ENCODE data around the gene PDE4B. TPM values are rescaled to one million over a fixed set of nuclear protein-coding genes. Genes with fewer than 3 reads are reported as not detected.
"Not testable (repeated sequence)": the region's sequence is repeated elsewhere in the genome, so short reads cannot be mapped to it uniquely, and the experiment has no call there.

Gene PDE4B
- total RNA-seq, 1 experiment from 2014 or later: 1.4 TPM

- Histone ChIP-seq H3K79me2 (ENCODE audit: low read length) (no peaks in the 10 kb centered on the region), H4K20me1 (ENCODE audit: low read length) (no peaks in the 10 kb centered on the region), H2AFZ (ENCODE audit: low read length) (no peak overlapping the region), H3K9me2 (replicated peaks; ENCODE audit: low read length) (no peaks in the 10 kb centered on the region), H3K36me3 (ENCODE audit: low read depth, low read length) (no peaks in the 10 kb centered on the region), H3K27ac (ENCODE audit: low read length) (no peak overlapping the region), H3K9ac (ENCODE audit: low read length) (no peak overlapping the region), H3F3A (ENCODE audit: low read length, unreplicated experiment) (no peaks in the 10 kb centered on the region), H3K4me1 (ENCODE audit: insufficient read depth, low read length) (no peaks in the 10 kb centered on the region), H3K4me2 (ENCODE audit: low read length) (no peak overlapping the region), H3K27me3 (ENCODE audit: low read length) (peaks cover 5% of the 10 kb centered on the region; the same call in 1 of the 2 replicates), H3K9me3 (ENCODE audit: low read length) (no peaks in the 10 kb centered on the region), H3K4me3 (ENCODE audit: low read length) (no peak overlapping the region)
- POLR2A ChIA-PET (ENCODE audit: unreplicated experiment): no interaction called here
- intact Hi-C loops (cut with micrococcal nuclease): loop anchor here (10.0 kb wide), 1 partner anchor 759 kb away; no protein-coding TSS in a partner anchor
- no peak for DNase-seq
- ATAC-seq: no peak
- no peak for TF ChIP-seq EZH2 (IDR thresholded peaks at IDR 0.05; ENCODE audit: low read length, unreplicated experiment)
- TF ChIP-seq EZH2phosphoT487 (IDR thresholded peaks at IDR 0.05; ENCODE audit: borderline replicate concordance, low read length): no peak
- TF ChIP-seq, protein P1, sequence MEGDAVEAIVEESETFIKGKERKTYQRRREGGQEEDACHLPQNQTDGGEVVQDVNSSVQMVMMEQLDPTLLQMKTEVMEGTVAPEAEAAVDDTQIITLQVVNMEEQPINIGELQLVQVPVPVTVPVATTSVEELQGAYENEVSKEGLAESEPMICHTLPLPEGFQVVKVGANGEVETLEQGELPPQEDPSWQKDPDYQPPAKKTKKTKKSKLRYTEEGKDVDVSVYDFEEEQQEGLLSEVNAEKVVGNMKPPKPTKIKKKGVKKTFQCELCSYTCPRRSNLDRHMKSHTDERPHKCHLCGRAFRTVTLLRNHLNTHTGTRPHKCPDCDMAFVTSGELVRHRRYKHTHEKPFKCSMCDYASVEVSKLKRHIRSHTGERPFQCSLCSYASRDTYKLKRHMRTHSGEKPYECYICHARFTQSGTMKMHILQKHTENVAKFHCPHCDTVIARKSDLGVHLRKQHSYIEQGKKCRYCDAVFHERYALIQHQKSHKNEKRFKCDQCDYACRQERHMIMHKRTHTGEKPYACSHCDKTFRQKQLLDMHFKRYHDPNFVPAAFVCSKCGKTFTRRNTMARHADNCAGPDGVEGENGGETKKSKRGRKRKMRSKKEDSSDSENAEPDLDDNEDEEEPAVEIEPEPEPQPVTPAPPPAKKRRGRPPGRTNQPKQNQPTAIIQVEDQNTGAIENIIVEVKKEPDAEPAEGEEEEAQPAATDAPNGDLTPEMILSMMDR (conservative IDR thresholded peaks at IDR 0.05; ENCODE audit: low read depth, low read length): no peak
- CTCF ChIA-PET: no interaction called here
- no TSS peak for BruUV-seq (replicated peaks)
Observed at GRCh38 chr1:65965112-65965996, 172.7 kb downstream of the PDE4B start.

- H3K27ac ChIP-seq (ENCODE audit: low read length); H3K9ac ChIP-seq (ENCODE audit: low read length); H2AFZ ChIP-seq (ENCODE audit: low read length); DNase-seq; H3K4me2 ChIP-seq (ENCODE audit: low read length); H4K20me1 ChIP-seq (ENCODE audit: low read length); H3K36me3 ChIP-seq (ENCODE audit: low read depth, low read length); H3K4me3 ChIP-seq (ENCODE audit: low read length); H3F3A ChIP-seq (ENCODE audit: low read length, unreplicated experiment); H3K4me1 ChIP-seq (ENCODE audit: insufficient read depth, low read length); BruUV-seq (replicated peaks); CTCF ChIA-PET; H3K79me2 ChIP-seq (ENCODE audit: low read length); H3K9me3 ChIP-seq (ENCODE audit: low read length); H3K9me2 ChIP-seq (replicated peaks; ENCODE audit: low read length); POLR2A ChIA-PET (ENCODE audit: unreplicated experiment); ATAC-seq: not testable (repeated sequence)
- intact Hi-C loops (cut with micrococcal nuclease): loop anchor here (10.0 kb wide), 1 partner anchor 757 kb away; no protein-coding TSS in a partner anchor
- peaks cover 17% of the 10 kb centered on the region for H3K27me3 ChIP-seq (ENCODE audit: low read length)
Observed at GRCh38 chr1:65967492-65967891, 174.8 kb downstream of the PDE4B start.

DNA sequence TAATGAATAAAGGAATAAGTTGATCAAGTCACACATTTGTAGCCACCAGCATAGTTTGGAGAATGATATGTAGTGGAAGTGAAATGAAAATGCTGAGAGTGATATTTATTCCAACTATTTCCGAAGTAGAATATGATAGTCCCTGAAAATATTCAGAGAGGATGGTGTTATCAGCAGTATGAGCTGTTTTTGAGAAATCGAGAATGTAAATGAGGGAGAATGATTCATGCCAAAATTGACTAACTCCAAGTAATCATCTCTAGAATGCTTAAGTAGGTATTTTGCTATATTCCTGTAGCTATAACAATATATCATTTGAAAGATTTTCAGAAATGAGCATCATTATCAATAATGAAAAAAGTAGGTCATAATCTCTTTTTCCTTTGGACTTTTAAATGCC lies 178.9 kb downstream of the PDE4B start:
- Histone ChIP-seq H4K20me1 (ENCODE audit: low read length) (no peaks in the 10 kb centered on the region), H3K36me3 (ENCODE audit: low read depth, low read length) (no peaks in the 10 kb centered on the region), H3K27me3 (ENCODE audit: low read length) (peaks cover 13% of the 10 kb centered on the region), H3K27ac (ENCODE audit: low read length) (no peak overlapping the region), H3K9me3 (ENCODE audit: low read length) (no peaks in the 10 kb centered on the region), H3K9me2 (replicated peaks; ENCODE audit: low read length) (no peaks in the 10 kb centered on the region), H3K79me2 (ENCODE audit: low read length) (no peaks in the 10 kb centered on the region), H3K4me2 (ENCODE audit: low read length) (no peak overlapping the region), H2AFZ (ENCODE audit: low read length) (no peak overlapping the region), H3K9ac (ENCODE audit: low read length) (no peak overlapping the region), H3K4me3 (ENCODE audit: low read length) (no peak overlapping the region), H3K4me1 (ENCODE audit: insufficient read depth, low read length) (no peaks in the 10 kb centered on the region), H3F3A (ENCODE audit: low read length, unreplicated experiment) (no peaks in the 10 kb centered on the region)
- BruUV-seq (replicated peaks): no TSS peak
- intact Hi-C loops (cut with micrococcal nuclease): no loop called here
- TF ChIP-seq, protein P1 (conservative IDR thresholded peaks at IDR 0.05; ENCODE audit: low read depth, low read length): no peak
- TF ChIP-seq EZH2 (IDR thresholded peaks at IDR 0.05; ENCODE audit: low read length, unreplicated experiment): no peak
- no peak for TF ChIP-seq EZH2phosphoT487 (IDR thresholded peaks at IDR 0.05; ENCODE audit: borderline replicate concordance, low read length)
- DNase-seq (no peak), ATAC-seq (no peak)
- ChIA-PET CTCF (no interaction called here), POLR2A (ENCODE audit: unreplicated experiment) (no interaction called here)

All from PC-3 (cell line).